ENCODE data around the gene PTMS. TPM values are rescaled to one million over a fixed set of nuclear protein-coding genes. Genes with fewer than 3 reads are reported as not detected.

Gene PTMS
- total and polyA plus RNA-seq, 2 donors from 2014 or later = 269 to 590 TPM

- FAIRE-seq (no peak), DNase-seq (no peak)
- Histone ChIP-seq H3K4me1 (ENCODE audit: control insufficient read depth in 2 of 3, insufficient read depth in 2 of 3, low read depth in 1 of 3, low read length in 3 of 3) (no peaks in the 10 kb centered on the region), H3K27me3 (ENCODE audit: control insufficient read depth, insufficient read depth, low read length) (no peaks in the 10 kb centered on the region), H3K9ac (ENCODE audit: low read length in 3 of 3) (no peak overlapping the region), H3K4me3 (ENCODE audit: low read length in 3 of 3) (no peak overlapping the region), H3K27ac (ENCODE audit: low read depth in 2 of 2, low read length in 2 of 2) (no peak overlapping the region), H3K9me3 (ENCODE audit: control insufficient read depth in 2 of 3, insufficient read depth in 1 of 3, low read length in 3 of 3) (no peaks in the 10 kb centered on the region), H3K36me3 (ENCODE audit: control insufficient read depth in 2 of 3, insufficient read depth in 3 of 3, low read length in 3 of 3) (no peaks in the 10 kb centered on the region)
- no peak for TF ChIP-seq CTCF (IDR thresholded peaks at IDR 0.05; ENCODE audit: borderline replicate concordance, extremely low read depth, insufficient read depth)
- intact Hi-C loops (cut with DNase I) = no loop called here
Measured at GRCh38 chr12:6809056-6809455, 42.9 kb downstream of the PTMS start.

- Histone ChIP-seq H3K27ac (ENCODE audit: low read depth in 2 of 2, low read length in 2 of 2) (no peak overlapping the region), H3K9ac (ENCODE audit: low read length in 3 of 3) (no peak overlapping the region), H3K9me3 (ENCODE audit: control insufficient read depth in 2 of 3, insufficient read depth in 1 of 3, low read length in 3 of 3) (no peaks in the 10 kb centered on the region), H3K36me3 (ENCODE audit: control insufficient read depth in 2 of 3, insufficient read depth in 3 of 3, low read length in 3 of 3) (no peaks in the 10 kb centered on the region), H3K4me3 (ENCODE audit: low read length in 3 of 3) (no peak overlapping the region), H3K4me1 (ENCODE audit: control insufficient read depth in 2 of 3, insufficient read depth in 2 of 3, low read depth in 1 of 3, low read length in 3 of 3) (no peaks in the 10 kb centered on the region), H3K27me3 (ENCODE audit: control insufficient read depth, insufficient read depth, low read length) (no peaks in the 10 kb centered on the region)
- intact Hi-C loops (cut with DNase I) = no loop called here
- no peak for TF ChIP-seq CTCF (IDR thresholded peaks at IDR 0.05; ENCODE audit: borderline replicate concordance, extremely low read depth, insufficient read depth)
- FAIRE-seq = no peak
- DNase-seq = peak in 1 of 5 donors; percentile 9
Measured at GRCh38 chr12:6810758-6811157, 44.6 kb downstream of the PTMS start.

- TF ChIP-seq CTCF (IDR thresholded peaks at IDR 0.05; ENCODE audit: borderline replicate concordance, extremely low read depth, insufficient read depth) = no peak
- H3K27ac ChIP-seq (ENCODE audit: low read depth in 2 of 2, low read length in 2 of 2) = no peak overlapping the region
- peaks cover 0 to 2% (median 0%) of the 10 kb centered on the region in 3 donors for H3K9me3 ChIP-seq (ENCODE audit: control insufficient read depth in 2 of 3, insufficient read depth in 1 of 3, low read length in 3 of 3)
- H3K27me3 ChIP-seq (ENCODE audit: control insufficient read depth, insufficient read depth, low read length) = no peaks in the 10 kb centered on the region
- intact Hi-C loops (cut with DNase I) = no loop called here
- no peak overlapping the region for H3K4me3 ChIP-seq (ENCODE audit: low read length in 3 of 3)
- H3K4me1 ChIP-seq (ENCODE audit: control insufficient read depth in 2 of 3, insufficient read depth in 2 of 3, low read depth in 1 of 3, low read length in 3 of 3) = peaks cover 0 to 4% (median 0%) of the 10 kb centered on the region in 3 donors
- no peak overlapping the region for H3K9ac ChIP-seq (ENCODE audit: low read length in 3 of 3)
- DNase-seq (no peak), FAIRE-seq (no peak)
- H3K36me3 ChIP-seq (ENCODE audit: control insufficient read depth in 2 of 3, insufficient read depth in 3 of 3, low read length in 3 of 3) = peaks cover 0 to 3% (median 0%) of the 10 kb centered on the region in 3 donors
Measured at GRCh38 chr12:6813363-6813762, 47.2 kb downstream of the PTMS start.

GRCh38 chr12:6816598-6816997 is 50.4 kb downstream of the PTMS start:
- no peak for TF ChIP-seq CTCF (IDR thresholded peaks at IDR 0.05; ENCODE audit: borderline replicate concordance, extremely low read depth, insufficient read depth)
- DNase-seq (no peak), FAIRE-seq (no peak)
- intact Hi-C loops (cut with DNase I) = no loop called here
- H3K9me3 ChIP-seq (ENCODE audit: control insufficient read depth in 2 of 3, insufficient read depth in 1 of 3, low read length in 3 of 3) = peaks cover 0 to 2% (median 0%) of the 10 kb centered on the region in 3 donors
- no peaks in the 10 kb centered on the region for H3K27me3 ChIP-seq (ENCODE audit: control insufficient read depth, insufficient read depth, low read length)
- peaks cover 0 to 8% (median 5%) of the 10 kb centered on the region in 3 donors for H3K4me1 ChIP-seq (ENCODE audit: control insufficient read depth in 2 of 3, insufficient read depth in 2 of 3, low read depth in 1 of 3, low read length in 3 of 3)
- no peak overlapping the region for H3K4me3 ChIP-seq (ENCODE audit: low read length in 3 of 3)
- peaks cover 0 to 3% (median 0%) of the 10 kb centered on the region in 3 donors for H3K36me3 ChIP-seq (ENCODE audit: control insufficient read depth in 2 of 3, insufficient read depth in 3 of 3, low read length in 3 of 3)
- H3K27ac ChIP-seq (ENCODE audit: low read depth in 2 of 2, low read length in 2 of 2) = no peak overlapping the region
- no peak overlapping the region for H3K9ac ChIP-seq (ENCODE audit: low read length in 3 of 3)

Data from kidney (tissue), 14 donors.